K562 treated with DMSO at 1 percent for 4 hours (cell line): Measurements from ENCODE around the gene C1orf56. TPM values are rescaled to one million over a fixed set of nuclear protein-coding genes. Genes with fewer than 3 reads are reported as not detected.

Source experiments
- total RNA-seq: library from RNA; unstranded; fragments of 300-600 nt; gene quantifications from 2 replicates; pipeline ENCODE4 v1.2.3, GENCODE V29; 2022; ENCODE audit not compliant: insufficient read depth

The C1orf56 gene
- total RNA-seq = 2.8 and 3.7 TPM in 2 replicates

DNA sequence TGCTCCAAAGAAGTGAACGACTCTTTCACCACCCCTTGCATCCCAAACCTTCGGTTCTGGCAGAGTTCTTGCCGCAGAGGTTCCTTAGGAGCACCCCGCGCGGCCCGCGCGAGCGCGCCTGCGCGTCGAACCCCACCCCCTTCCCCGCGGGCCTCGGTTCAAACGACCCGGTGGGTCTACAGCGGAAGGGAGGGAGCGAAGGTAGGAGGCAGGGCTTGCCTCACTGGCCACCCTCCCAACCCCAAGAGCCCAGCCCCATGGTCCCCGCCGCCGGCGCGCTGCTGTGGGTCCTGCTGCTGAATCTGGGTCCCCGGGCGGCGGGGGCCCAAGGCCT, at the start of gene C1orf56:
Gene C1orf56 (plus strand): TSS at position 161 of the 334 bp plus-strand sequence. CDS start 97 bp downstream, at position 258.

DNA sequence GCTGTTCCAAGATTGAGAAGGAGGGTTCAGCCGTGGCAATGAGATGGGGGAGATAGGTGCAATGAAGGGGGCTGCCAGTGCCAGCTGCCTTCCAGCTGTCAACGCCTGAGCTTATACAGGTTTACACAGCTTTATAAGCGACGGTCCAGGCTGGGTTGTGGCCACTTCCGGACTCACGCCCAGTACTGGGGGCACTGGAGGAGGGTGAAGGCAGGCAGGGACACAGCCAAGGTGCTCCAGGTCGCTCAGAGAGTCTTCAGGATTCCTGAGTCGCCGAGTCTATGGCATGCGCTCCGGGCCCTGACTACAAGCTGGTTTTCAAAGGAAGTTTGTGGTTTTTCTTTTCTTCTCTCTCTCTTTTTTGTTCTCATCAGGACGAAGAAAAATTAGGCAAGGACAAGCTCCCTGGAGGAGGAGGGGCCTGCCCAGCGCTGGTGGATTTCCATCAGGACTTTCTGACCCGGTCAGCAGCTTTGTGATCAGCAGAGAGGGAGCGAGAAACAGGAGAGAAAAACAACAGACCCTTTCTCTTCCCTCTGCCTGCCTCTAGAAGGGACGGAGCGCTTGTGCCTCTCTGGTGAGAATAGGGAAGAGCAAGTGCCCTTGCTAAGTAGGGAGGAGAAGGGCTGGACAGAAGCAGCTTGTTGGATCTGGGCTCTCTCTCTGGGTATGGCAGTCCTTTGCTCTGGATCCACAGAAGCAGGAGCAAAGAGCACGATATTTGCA, 41.1 kb upstream of the C1orf56 start, which contains the start of gene MINDY1:
Gene MINDY1 (minus strand): TSS at position 576 of the 726 bp plus-strand sequence. CDS start 4,285 bp downstream, outside the sequence.

DNA sequence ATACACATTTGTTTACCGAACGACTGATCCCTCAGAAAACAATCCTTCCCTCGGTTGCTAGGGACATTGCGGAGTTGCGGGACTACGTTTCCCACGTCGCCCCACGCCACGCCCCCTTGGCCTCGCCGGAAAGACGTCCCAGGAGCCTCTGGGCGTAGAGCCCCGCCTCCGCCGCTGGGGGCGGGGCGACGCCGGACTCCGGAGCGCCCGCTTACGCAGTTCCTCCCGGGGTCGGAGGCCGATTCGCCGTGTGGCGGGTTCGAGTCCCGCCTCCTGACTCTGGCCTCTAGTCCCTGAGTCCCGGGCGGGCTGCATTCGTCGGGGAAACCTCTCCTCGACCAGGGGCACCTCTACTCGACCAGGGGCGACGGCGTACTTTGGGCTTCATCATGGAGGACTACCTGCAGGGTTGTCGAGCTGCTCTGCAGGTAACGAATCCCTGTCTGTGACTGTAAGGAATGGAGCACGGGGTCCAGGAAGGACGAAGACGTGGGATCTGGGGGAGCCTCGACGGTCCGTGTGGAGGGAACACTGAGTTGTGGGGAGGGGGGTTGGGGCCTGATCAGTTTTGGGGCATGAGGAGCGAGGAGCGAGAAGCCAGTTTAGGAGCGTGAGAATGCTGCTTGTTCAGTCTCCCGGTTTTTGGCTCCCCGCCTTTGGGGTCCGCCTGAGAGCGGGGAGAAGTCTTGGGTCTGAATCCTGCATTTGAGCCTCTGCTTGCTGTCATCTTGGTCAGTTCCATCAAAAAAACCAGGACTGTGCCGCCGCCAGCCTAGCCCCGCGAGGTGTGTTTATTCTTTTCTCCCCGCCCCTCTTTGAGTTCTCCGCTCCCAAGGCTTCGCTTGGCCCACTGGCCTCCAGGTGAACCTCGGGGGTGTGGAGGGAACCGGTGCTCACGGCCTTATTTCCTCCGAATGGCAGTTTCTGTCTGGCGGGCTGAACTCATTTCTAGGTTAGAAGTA, 39.0 kb upstream of the C1orf56 start, which contains the start of gene PRUNE1:
Gene PRUNE1 (plus strand): TSS at position 206 of the 962 bp plus-strand sequence. CDS start 184 bp downstream, at position 390.

GRCh38 chr1:151036356-151036755, 11.2 kb upstream of the C1orf56 start, which contains the start of gene BNIPL:
Gene BNIPL, plus strand, starts transcription at chr1:151036586. Its CDS starts 140 bp downstream, at chr1:151036726.

GRCh38 chr1:151059109-151060006, 11.8 kb downstream of the C1orf56 start, which contains the start of gene CDC42SE1:
Gene CDC42SE1, minus strand, starts transcription at chr1:151059622. Its CDS starts 3,892 bp downstream, at chr1:151055730.

DNA sequence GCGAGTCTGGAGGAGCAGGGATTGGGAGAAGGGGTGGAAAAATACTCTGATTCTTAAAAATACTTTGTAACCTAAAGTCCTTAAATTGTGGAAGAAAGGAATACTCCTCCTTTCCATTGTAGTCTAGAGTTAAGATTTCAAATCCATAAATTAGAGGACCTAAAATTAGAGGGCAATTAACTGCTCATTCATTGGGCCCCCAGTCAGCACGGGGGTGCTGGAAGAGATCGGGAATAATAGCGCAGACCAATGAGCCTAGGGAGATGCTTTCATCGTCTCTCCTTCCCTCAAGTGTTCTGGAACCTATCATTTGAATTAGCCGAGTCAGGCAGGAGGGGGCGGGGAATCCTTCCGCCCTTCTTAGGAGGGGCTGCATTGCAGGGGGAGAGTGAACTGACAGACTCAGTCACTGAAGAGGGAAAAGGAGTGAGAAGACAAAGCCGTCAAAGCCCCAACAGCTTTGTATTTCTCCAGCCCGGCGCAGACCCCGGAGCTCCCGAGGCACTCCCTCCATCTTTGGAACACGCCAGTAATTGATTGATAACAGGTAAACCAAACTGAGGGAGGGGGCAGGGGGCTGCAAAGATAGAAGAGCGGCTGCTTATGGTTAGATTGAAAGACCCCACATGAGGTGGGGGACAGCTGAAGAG, 12.6 kb downstream of the C1orf56 start, which contains the start of gene MLLT11:
Gene MLLT11 (plus strand): TSS at position 391 of the 650 bp plus-strand sequence. CDS start 6,828 bp downstream, outside the sequence.

DNA sequence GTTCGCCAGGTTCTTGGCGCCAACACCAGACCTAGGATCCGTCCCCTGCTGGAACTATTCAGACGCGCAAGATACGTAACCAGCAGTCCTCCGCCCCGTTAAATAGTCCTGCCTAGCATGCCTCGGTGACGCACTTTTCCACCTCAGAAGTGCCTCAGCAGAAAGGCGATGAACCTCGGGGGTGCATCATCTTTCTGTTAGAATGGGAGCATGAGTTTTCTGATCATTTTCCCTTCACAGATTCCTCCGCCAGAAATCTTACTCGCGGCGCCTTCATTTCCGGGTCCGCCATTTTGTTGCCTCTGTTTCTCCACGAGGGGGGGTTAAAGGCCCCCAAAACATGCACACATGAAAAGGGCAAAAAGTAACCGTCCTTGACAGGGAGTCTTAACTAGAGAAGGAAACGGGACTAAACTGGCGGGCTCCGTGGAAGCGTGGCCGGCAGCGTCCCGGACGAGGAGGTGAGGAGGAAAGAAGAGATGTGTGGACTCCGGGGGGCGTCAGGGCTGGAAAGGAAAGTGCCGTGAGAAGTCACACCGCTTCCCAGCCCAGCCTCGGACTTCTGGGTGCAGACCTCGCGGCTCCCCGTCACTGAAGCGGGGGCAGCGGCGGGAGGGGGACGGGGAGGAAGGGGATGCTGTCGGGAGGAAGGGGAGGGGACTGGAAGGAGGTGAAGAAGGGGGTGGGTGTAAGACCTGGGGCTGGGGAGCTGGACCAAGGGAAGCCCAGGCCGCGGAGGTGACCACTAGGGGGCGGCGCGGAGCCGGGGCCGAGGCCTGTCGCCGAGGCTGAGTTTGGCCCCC, 23.1 kb downstream of the C1orf56 start, which contains the start of gene GABPB2:
Gene GABPB2 (plus strand): TSS at position 288 of the 803 bp plus-strand sequence. CDS start 17,429 bp downstream, outside the sequence.

Other genes with a start within 250 kb of the C1orf56 start
- gene CTSK, start 239.5 kb upstream of the C1orf56 start, total RNA-seq = 8.9 and 10.8 TPM in 2 replicates
- gene ARNT, start 171.2 kb upstream of the C1orf56 start, total RNA-seq = 15.9 and 17.5 TPM in 2 replicates
- not detected in 2 replicates for gene CTXND2, start 160.6 kb upstream of the C1orf56 start, total RNA-seq
- 12.7 and 16.5 TPM in 2 replicates for gene SETDB1, start 121.4 kb upstream of the C1orf56 start, total RNA-seq
- 178 and 212 TPM in 2 replicates for gene CERS2, start 72.9 kb upstream of the C1orf56 start, total RNA-seq
- gene ANXA9, start 65.5 kb upstream of the C1orf56 start, total RNA-seq = 1.9 and 2.9 TPM in 2 replicates
- gene MINDY1, start 40.8 kb upstream of the C1orf56 start, total RNA-seq = 8.5 and 11.2 TPM in 2 replicates
- gene PRUNE1, start 39.3 kb upstream of the C1orf56 start, total RNA-seq = 9.7 and 13.9 TPM in 2 replicates
- gene BNIPL, start 11.2 kb upstream of the C1orf56 start, total RNA-seq = 0.73 and 2.2 TPM in 2 replicates
- gene CDC42SE1, start 11.9 kb downstream of the C1orf56 start, total RNA-seq = 37.7 and 44.2 TPM in 2 replicates
- gene MLLT11, start 12.6 kb downstream of the C1orf56 start, total RNA-seq = 6.1 TPM in 2 replicates
- gene GABPB2, start 23.0 kb downstream of the C1orf56 start, total RNA-seq = 3.3 and 5.0 TPM in 2 replicates
- 2.6 and 4.4 TPM in 2 replicates for gene SEMA6C, start 98.9 kb downstream of the C1orf56 start, total RNA-seq
- not detected in 2 replicates for gene TNFAIP8L2, start 108.9 kb downstream of the C1orf56 start, total RNA-seq
- 1.6 and 3.4 TPM in 2 replicates for gene LYSMD1, start 118.2 kb downstream of the C1orf56 start, total RNA-seq
- 37.1 and 44.6 TPM in 2 replicates for gene SCNM1, start 118.4 kb downstream of the C1orf56 start, total RNA-seq
- 3.8 TPM in 1 of 2 replicates, not detected in the other for gene TMOD4, start 128.2 kb downstream of the C1orf56 start, total RNA-seq
- gene VPS72, start 142.4 kb downstream of the C1orf56 start, total RNA-seq = 58.4 and 60.6 TPM in 2 replicates
- gene PIP5K1A, start 150.8 kb downstream of the C1orf56 start, total RNA-seq = 17.1 and 23.3 TPM in 2 replicates
- 281 and 328 TPM in 2 replicates for gene PSMD4, start 207.0 kb downstream of the C1orf56 start, total RNA-seq
- 32.1 and 35.0 TPM in 2 replicates for gene ZNF687, start 234.5 kb downstream of the C1orf56 start, total RNA-seq